ENCODE data around the gene EFCAB14.

DNA sequence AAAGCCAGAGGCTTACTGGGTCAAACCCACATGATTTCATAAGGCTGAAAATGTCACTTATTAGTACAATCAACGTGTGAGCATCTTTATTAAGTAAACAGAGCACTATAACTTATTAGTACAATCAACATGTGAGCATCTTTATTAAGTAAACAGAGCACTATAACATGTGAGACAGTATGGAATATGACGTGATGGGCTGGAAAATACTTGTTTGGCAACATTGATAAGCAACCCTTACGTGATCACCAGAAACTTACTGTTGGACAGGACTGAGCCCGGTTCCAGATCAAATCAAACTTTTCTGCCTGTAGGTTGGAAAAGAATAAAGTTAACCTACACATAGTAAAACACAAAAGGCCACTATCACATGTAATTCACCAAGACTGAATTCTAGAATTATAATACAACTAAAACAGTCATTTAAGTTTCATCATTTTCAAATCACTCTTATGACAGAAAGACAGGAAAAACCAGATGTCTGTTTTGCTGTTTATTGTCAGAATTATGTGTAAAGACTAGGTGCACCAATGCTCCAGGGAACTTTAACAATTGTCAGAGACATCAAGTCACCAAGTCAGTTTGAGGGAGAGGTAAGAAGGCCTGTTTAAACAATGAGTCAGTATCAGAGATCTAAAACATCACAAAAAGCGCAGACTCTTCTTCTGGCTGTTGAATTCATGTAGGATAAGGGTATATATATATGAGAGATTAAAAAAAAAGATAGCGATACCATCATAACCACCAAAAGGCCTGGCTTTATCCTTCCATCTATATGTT is 66.4 kb downstream of the EFCAB14 start:
- no peak for TF ChIP-seq POLR2AphosphoS5 (IDR thresholded peaks at IDR 0.05; ENCODE audit: low read depth)
- TF ChIP-seq CTCF (conservative IDR thresholded peaks at IDR 0.05; ENCODE audit: low read depth in 2 of 2) = no peak
- no peak for TF ChIP-seq REST (IDR thresholded peaks at IDR 0.05; ENCODE audit: unreplicated experiment)
- TF ChIP-seq ZNF331 (CRISPR knock-in tag; IDR thresholded peaks at IDR 0.05; ENCODE audit: low read depth) = no peak
- no peak for TF ChIP-seq CREB1 (CRISPR knock-in tag; IDR thresholded peaks at IDR 0.05; ENCODE audit: low read depth)
- TF ChIP-seq EZH2phosphoT487 (IDR thresholded peaks at IDR 0.05; ENCODE audit: unreplicated experiment) = no peak
- TF ChIP-seq EZH2 (IDR thresholded peaks at IDR 0.05; ENCODE audit: low read depth, unreplicated experiment) = no peak
- TF ChIP-seq ETS1 (IDR thresholded peaks at IDR 0.05) = no peak
- TF ChIP-seq NANOG (IDR thresholded peaks at IDR 0.05; ENCODE audit: borderline replicate concordance) = no peak
- no peak for TF ChIP-seq ZNF114 (CRISPR knock-in tag; IDR thresholded peaks at IDR 0.05)
- TF ChIP-seq JUNB (IDR thresholded peaks at IDR 0.05; ENCODE audit: unreplicated experiment) = no peak
- no peak for TF ChIP-seq STAT1 (IDR thresholded peaks at IDR 0.05; ENCODE audit: unreplicated experiment)
- TF ChIP-seq ZNF462 (CRISPR knock-in tag; IDR thresholded peaks at IDR 0.05) = no peak
